ENCODE measurements around the gene SLCO3A1.
"Not testable (repeated sequence)": the region's sequence is repeated elsewhere in the genome, so short reads cannot be mapped to it uniquely, and the experiment has no call there.

Gene SLCO3A1

DNA sequence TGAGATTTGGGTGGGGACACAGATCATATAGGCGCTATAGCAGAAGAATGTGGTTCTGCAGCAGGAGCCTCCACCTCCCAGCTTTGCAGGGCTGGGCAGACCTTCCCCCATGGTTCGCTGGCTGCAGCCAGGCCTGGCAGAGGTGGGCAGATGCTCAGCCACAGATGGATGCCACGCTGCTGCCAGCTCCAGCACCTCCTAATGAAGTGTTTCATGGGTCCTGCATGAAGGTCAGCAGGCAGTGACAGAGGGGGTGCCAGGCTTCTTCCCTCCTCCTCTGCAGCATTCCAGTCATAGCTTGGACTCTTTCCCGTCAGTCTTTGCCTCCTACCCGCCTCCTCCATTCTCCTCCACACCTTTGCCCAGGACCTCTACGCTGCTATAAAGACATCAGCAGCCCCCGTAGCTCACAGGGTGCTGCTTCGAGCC lies 85.9 kb downstream of the SLCO3A1 start:
- DNase-seq (ENCODE audit: low read depth, low spot score) = no peak

DNA sequence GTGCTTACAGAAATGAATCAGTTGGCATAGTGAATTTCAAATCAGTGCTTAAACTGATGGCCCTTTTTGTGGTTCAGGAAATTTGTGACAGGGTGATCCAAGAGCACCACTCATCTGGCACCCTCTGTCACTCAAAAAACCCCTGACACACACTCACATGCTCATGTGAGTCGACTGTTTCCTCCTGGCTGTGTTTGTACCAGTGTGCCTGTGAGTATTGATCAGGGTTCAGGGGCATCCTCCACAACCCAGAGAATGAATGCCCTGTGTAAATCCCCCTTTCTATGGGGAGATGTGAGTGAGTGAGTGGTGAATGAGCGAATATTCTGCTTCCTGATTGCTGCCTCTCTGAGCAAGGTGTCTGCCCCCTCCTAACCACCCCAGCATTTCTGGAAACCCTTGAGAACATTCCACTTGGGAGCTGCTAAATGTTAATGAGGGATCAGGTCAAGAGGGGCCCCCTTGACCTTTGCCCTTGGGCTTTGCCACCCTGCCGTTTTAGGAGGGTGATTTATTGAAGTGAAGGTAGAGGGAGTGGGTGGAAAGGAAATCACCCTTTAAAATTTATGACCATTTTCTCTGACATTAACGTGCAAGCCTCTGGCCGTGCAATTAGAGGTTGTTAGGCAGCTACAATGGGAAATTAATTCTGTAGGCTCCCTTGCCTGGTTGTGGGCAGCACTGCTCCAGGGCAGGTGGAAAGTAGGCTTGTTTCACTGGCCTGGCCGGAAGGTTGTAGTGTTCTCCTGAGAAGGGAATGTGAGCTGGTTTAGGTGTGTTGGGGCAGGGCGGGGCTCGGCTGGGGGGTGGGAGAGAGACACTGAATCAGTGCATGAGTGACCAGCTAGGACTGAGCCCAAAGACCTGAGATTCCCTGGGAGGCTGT lies 87.2 kb downstream of the SLCO3A1 start:
- DNase-seq (ENCODE audit: low read depth, low spot score) = no peak

DNA sequence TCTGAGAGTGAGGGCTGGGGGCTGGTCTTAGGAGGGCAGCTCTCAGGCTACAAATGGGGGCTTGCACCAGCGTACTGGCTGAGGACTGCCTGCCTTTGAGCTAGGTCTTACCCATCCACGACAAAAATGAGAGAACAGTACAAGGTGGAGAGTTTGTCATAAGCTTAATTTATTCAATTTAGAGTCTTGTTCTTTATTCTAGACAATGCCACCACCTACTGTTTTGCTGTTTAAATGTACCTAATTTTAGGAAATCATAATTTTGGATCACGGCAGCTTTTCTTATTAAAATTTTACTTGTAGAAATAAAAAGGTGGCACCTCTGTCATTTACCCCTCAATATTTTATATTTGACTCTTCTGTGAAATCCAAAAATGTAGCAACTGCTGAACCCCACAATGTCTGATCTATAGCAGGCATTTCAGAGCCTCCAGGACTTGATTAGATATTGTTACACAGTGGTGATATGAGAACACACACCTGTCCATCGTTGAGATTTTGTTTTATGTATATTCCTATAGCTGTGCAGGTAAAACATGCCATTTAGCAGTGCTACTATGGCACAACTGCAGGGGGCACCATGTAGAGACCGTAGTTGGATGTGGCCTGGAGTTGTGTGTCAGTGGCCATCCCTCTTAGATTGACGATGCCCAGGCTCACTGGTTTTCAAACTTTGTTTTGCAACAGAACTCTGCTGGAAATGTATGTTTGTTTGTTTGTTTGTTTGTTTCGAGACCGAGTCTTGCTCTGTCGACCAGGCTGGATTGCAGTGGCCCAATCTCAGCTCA lies 88.6 kb downstream of the SLCO3A1 start:
- DNase-seq (ENCODE audit: low read depth, low spot score) = no peak

DNA sequence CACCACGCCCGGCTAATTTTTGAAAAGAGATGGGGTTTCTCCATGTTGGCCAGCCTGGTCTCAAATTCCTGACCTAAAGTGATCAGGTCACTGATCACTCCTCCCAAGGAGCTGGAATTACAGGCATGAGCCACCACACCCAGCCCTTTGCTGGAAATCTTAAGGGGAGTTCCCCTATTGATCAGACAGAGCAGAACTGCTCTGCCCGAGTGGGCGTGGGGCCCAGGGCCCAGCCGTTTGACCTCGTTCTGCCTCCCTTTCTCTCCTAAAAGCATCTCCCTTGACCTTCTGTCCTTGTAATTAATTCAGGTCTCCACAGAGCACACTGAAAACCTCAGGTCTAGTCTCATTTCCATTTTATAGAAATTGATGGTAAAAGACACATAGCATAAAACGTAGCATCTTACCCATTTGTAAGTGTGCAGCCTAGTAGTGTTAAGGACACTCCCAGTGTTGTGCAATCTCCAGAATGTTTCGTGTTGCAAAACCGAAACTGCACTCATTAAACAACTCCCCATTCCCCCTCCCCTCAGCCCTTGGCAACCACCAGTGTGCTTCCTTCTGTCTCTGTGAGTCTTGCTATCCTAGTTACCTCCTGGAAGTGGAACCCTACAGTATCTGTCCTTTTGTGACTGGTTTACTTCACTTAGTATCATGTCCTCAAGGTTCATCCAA lies 89.3 kb downstream of the SLCO3A1 start:
- DNase-seq (ENCODE audit: low read depth, low spot score) = no peak

DNA sequence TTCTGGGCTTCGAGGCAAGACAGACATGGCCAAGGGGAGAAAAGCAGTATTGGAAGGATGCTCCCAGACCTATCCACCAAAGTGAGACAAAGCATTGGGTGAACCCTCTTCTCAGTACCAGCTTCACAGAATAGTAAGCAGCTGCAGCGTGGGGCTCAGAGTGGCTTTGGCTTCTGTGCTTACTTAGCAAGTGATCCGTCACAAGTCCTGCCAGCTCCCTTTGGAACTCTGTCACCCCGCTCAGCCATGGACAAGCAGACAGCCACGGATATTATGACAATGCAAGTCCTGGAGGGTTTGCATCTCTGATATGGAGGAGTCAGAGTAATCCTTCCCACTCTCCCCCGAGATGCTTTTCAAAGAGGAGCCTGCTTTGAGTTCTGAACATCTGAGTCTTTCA lies 90.8 kb downstream of the SLCO3A1 start:
- no peak for DNase-seq (ENCODE audit: low read depth, low spot score)

DNA sequence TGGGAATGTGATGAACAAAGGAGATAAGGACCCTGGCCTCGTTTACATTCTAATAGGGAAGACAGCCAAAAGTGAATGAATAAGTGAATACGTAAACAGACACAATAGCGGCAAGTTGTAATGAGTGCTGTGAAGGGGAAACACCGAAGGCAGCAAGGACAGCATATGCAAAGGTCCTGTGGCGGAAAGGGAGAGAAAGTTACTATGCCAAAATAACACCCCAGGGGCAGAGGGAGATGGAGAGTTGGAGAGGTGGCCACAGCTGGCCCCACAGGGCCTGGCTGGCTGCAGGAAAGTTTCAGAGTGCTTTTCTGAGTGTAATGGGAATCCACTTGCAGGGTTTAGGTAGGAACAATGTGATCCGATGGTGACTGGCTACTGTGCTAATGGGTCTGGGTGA lies 91.9 kb downstream of the SLCO3A1 start:
- DNase-seq (ENCODE audit: low read depth, low spot score) = no peak

DNA sequence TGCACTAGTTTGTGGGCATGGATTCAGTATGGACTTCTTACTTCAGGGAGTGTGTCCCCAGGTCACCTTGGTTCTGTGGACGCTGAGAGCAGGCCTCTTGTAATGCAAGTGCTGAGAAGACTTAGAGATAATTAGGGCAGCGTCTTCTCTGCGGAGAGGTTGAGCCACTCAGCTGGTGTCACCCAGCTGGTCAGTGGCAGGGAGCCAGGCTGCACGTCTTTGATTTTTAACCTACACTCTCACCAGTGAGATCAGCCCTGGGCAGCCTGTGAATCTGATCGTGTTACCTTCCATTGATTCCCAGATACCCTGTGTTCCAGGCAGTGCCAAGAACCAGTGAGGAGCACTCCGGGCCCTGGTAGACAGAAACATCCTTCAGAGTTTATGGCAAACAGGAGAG lies 92.6 kb downstream of the SLCO3A1 start:
- DNase-seq (ENCODE audit: low read depth, low spot score) = no peak

DNA sequence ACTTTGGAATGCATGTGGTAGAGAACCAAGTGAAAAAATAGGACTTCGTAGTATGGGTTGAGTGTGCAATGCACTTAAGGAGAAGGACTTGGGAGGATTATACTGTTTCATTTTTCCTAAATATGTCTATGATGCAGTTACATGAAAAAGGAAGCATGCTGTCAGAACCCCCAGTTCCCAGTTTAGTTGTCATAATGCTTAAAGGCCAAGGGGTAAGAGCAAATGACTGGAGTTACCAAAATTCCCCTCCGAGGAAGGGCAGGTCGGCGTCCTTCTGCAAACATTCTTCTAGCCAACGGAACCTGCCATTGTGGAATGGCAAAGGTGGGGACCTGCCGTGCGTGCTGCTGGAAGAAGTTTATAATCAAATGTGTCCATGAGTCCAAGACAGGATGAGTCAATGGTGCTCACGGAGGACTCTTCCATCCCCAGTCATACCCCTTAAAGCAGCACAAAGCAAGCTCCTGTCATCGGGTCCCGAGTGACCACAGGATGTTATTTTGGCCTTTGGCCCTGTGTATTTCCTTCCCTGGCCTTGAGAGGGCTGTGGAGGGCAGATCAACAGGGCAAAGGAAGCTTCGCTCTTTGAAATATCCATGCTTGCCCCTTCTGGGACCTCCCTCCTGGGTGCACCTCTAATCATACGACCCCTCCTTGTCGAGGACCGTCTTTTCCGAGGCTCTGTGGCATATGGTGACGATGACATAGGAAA lies 93.2 kb downstream of the SLCO3A1 start:
- DNase-seq (ENCODE audit: low read depth, low spot score) = no peak

DNA sequence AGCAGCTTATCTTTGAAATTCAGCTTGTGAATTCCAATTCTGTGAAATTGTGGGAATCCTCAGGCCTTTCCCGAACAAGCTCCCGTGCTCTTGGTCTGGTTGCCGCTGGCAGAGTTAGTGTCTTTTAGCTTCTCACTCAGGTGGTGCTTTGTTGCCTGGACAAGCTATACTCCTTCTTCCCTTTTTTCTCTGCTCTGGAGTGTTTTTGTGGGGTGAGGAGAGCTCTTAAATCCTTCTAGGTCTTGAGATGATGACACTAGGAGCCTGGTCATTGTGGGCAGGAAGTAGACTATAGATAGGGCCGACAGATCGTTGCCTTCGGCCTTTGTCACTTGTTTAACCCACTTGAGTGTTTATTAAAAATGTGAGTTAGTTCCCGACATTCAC lies 93.8 kb downstream of the SLCO3A1 start:
- DNase-seq (ENCODE audit: low read depth, low spot score) = no peak

DNA sequence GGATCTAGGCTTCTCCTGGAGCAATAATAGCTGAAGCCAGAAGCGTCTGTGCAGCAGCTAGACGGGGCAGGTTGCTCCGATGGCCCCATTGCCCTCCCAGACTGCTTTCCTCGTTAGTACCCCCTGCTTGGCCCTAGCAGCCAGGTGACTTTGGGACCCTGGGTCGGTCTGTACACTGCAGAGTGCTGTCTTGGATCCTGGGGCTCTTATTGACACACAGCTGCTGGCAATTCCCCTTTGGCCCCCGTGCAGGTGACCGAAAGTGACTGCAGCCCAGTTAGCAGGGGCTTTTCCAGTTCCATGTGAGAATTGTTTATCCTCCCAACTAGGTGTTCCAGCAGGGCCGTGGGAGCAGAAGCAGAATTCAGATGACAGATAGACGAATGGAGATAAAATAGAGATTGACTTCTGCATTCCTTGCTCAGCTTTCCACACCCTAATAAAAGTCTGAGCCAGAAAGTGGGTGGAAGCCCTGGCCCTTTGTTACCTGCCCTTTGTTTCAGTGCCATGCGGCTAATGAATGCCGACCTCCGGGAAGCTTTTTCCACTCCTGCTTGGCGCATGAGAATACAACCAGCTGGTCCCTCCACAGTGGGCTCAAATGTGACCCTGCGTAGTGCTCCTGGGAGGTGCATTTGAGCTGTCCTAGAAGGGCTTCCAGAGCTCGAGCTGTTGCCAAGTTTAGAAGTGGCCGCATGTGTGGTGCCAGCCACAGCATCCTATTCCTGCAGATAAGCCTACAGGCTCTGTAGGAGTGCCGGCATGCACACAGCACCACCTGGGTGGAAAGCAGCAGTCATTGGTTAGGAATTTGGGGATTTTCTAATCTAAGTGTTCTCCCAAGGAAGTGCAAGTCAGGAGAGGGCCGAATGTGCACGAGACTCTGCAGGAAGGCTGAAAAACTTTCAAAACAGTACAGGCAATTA lies 94.4 kb downstream of the SLCO3A1 start:
- DNase-seq (ENCODE audit: low read depth, low spot score) = no peak

DNA sequence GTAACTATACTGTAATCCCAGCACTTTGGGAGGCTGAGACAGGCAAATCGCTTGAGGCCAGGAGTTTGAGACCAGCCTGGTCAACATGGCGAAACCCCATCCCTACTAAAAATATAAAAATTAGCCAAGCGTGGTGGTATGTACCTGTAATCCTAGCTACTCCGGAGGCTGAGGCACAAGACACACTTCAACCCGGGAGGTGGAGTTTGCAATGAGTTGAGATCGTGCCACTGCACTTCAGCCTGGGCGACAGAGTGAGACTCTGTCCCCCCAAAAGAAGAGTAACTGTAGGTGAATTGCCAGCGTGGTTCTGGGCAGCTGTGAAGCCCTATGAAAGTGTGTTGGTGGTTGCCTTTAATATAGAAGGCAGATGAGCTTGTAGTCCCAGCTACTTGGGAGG lies 95.9 kb downstream of the SLCO3A1 start:
- no peak for DNase-seq (ENCODE audit: low read depth, low spot score)

DNA sequence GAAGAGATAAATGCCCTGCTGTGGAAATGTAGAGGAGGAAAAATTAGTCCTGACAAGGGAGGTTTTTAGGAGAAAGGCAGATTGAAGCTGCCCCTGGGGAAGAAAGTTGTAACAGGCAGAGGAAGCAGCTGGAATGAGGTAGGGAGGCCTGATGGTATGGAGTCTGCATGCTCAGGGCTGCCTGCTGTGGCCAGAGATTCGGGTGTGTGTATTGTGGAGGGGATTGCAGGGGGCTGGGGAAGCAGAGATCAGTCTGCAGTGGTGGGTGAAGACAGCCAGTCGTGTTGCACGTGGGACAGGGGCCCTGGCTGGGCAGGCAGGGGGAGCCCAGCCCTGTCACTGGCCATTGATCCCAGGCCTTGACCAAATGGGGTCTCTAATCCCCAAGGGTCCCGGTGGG lies 96.5 kb downstream of the SLCO3A1 start:
- no peak for DNase-seq (ENCODE audit: low read depth, low spot score)

DNA sequence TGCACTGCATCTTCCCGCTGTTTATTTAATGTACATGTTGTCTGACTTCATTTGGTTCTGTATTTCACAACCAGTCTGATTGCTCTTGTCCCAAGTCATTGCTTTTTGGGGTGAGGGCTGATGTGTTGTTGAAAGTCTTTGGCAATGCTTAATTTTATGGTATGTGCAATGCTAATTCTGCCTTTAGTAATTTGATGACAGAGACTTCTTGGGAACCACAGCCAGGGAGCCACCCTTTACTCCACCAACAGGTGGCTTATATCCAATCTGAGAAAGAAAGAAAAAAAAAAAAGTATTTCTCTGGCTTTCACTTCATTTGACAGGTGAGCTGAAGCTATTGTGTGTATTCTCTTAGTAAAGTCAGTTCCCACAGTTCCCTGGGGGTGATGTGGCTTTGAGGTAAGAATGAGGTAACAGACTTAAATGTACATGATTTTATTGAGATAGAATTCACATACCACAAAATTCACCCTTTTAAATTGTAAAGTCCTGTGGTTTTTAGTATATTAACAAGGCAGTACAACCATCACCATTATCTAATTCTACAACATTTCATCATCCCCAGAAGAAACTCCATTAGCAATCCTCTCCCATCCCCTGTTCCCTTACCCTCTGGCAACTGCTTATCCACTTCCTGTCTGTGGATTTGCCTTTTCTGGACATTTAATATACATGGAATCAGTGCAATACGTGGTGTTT lies 97.3 kb downstream of the SLCO3A1 start:
- DNase-seq (ENCODE audit: low read depth, low spot score) = no peak

DNA sequence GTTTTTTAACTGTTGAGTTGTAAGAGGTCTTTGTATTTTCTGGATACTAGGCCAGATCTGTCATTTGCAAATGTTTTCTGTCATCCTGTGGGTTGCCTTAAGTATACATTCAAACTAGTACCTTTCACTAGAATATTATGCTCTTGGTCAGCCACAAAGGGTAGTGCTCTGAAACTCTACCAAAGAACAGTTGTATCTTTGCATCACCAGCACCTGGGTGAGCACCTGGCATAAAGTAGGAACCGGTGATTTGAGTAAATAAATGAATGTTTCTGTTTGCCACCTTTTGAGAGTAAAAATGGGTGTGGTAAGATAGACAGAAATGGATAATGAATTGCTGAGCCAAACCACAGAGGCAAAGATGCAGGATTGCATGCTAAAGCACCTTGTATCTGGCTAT lies 98.7 kb downstream of the SLCO3A1 start:
- no peak for DNase-seq (ENCODE audit: low read depth, low spot score)

DNA sequence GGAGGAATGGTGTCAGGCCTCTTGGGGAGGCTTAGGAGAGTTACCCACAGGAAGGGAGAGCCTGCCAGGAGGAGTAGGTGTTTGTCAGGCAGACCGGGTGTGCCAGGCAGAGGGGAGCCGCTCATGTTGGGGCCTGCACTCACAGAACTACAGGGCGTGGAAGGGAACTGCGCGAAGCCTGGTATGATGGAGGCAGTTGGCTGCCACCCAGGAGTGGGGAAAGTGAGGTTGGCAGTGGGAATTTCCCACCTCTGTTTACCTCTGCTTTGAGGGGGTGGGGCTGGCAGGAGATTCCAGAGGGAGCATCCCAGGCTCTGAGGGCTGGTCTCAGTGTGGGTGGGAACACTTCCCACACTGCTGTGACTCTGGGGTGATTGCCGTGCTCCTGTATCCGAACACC lies 99.9 kb downstream of the SLCO3A1 start:
- DNase-seq (ENCODE audit: low read depth, low spot score) = no peak

DNA sequence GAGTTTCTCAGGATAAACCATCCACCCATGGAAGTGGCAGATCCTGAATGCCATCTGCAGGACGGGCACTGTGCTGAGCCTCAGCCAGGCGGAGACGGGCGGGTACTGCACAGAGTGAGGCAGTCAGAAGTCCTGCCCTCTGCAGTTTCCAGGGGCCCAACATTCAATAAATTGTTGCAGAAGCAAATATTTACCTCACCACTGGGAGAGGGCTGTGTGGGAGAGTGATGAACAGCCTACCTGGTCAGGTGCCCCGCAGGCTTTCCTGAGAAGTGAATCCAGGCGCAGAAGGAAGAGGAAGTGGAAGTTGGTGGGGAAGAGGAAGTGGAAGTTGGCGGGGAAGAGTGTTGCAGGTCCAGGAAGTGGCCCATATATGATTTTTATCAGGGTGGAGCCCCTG lies 100.8 kb downstream of the SLCO3A1 start:
- DNase-seq (ENCODE audit: low read depth, low spot score) = no peak

DNA sequence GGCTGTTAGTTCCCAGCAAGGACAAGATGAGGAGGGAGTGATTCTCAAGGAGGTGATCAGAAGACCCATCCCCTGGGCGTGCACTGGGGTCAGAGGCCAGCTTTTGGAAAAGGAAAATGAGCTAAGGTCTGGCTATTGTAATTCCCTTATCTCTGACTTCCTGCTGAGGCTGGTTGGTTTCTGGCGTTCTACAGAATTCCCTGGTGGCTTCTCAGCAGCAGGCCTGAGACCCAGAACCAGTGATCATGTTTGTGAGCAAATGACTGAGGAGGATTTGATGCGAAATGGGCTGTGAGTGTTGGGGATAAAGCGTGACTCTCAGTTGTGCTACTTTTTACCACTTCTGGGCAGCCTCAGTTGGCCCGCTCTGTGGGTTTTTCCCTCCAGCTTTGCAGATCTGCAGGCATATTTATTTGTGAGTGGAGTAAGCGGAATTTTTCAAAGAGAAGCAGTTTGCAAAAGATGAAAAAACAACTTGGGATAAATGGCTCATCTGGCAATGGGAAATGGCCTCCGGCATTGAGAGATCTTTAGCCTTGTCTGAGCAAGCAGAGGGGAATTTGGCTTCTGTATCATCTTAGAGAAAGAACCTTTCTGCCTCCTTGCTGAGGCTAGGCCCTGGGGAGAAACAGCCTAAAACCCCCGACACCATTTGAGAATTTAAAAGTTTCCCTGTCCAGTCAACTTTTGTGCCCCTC lies 102.7 kb downstream of the SLCO3A1 start:
- DNase-seq (ENCODE audit: low read depth, low spot score) = no peak

DNA sequence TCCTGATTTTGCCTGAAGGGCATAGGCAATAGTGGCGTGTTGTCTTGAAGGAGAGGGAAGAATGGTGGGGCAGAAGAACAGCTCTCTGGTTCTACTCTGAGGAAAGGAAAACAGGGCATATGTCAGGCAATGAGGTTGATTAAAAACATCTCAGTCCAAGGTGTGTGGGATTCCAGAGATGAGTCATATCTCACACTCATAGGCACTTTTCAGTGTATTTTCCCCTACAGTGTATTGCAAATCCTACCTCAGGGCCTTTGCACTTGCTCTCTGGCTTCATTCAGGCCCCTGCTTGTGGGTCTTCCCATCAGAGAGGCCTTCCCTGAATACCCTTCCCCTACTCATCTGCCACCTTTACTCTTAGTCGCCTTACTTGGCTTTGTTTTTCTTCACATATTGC lies 107.8 kb downstream of the SLCO3A1 start:
- DNase-seq (ENCODE audit: low read depth, low spot score) = no peak

DNA sequence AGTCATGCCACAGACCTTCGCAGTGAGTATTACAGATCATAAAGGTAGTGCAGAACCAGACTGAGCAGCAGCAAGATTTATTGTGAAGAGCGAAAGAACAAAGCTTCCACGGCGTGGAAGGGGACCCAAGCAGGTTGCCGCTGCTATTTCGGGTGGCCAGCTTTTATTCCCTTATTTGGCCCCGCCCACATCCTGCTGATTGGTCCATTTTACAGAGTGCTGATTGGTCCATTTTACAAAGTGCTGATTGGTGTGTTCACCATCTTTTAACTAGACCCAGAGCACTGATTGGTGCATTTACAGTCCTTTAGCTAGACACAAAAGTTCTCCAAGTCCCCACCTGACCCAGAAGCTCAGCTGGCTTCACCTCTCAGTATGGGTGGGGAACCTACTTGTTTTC lies 110.2 kb downstream of the SLCO3A1 start:
- not testable (repeated sequence) for DNase-seq (ENCODE audit: low read depth, low spot score)
